ENCODE data around the gene RSPO4.

GRCh38 chr20:911882-912600 is 90.1 kb downstream of the RSPO4 start:
- TF ChIP-seq CTCF (IDR thresholded peaks at IDR 0.05) (no peak), POLR2A (IDR thresholded peaks at IDR 0.05) (no peak)
